SK-N-SH (cell line): ENCODE results near the gene DGCR8.

Experiments used
- CTCF ChIP-seq: fragments of 200-600 bp; sonication (generic); IDR thresholded peaks from 2 replicates; pipeline ENCODE4 v1.6.1; 2017; ENCODE audit warnings: antibody characterized with exemption, mild to moderate bottlenecking, moderate library complexity
- EZH2phosphoT487 ChIP-seq: fragments of 200-600 bp; sonication (generic); IDR thresholded peaks from 2 replicates; pipeline ENCODE4 v1.6.1; 2017; ENCODE audit warnings: low read depth, mixed run types, mild to moderate bottlenecking, antibody characterized with exemption, moderate library complexity, borderline replicate concordance
- GABPA ChIP-seq: IDR thresholded peaks from 2 replicates; pipeline ENCODE4 v1.4.0; 2012; ENCODE audit warnings: low read depth, mild to moderate bottlenecking
- MEF2A ChIP-seq: IDR thresholded peaks from 2 replicates; pipeline ENCODE4 v1.4.0; 2012; ENCODE audit warnings: low read depth, borderline replicate concordance
- MXI1 ChIP-seq: IDR thresholded peaks from 2 replicates; pipeline ENCODE4 v1.6.1; 2012; ENCODE audit warnings: mild to moderate bottlenecking, low read depth, low read length, improper control_type of control experiment
- NRF1 ChIP-seq: IDR thresholded peaks from 2 replicates; pipeline ENCODE4 v1.6.1; 2012; ENCODE audit warnings: low read depth, mild to moderate bottlenecking, low read length
- POLR2AphosphoS5 ChIP-seq: IDR thresholded peaks from 2 replicates; pipeline ENCODE4 v1.6.1; 2012; ENCODE audit warnings: low read depth, low read length
- RAD21 ChIP-seq: IDR thresholded peaks from 2 replicates; pipeline ENCODE4 v1.6.1; 2012; ENCODE audit warnings: mild to moderate bottlenecking, low read length
- REST ChIP-seq: IDR thresholded peaks from 2 replicates; pipeline ENCODE4 v1.6.1; 2012; ENCODE audit warnings: mild to moderate bottlenecking, low read depth, low read length, moderate library complexity
- USF2 ChIP-seq: fragments of 150-350 bp; IDR thresholded peaks from 2 replicates; pipeline ENCODE4 v1.6.1; 2017; ENCODE audit warnings: antibody characterized with exemption, low read length, low read depth, borderline replicate concordance
- YY1 ChIP-seq: IDR thresholded peaks from 2 replicates; pipeline ENCODE4 v1.4.0; 2012; ENCODE audit warnings: low read depth, mild to moderate bottlenecking
- TF ChIP-seq, protein P1 (sequence below): IDR thresholded peaks from 2 replicates; pipeline ENCODE4 v1.4.0; 2012; ENCODE audit warnings: low read depth, borderline replicate concordance
- TF ChIP-seq, protein P2 (sequence below): IDR thresholded peaks from 2 replicates; pipeline ENCODE4 v1.4.0; 2012; ENCODE audit warnings: low read depth

GRCh38 chr22:20157430-20158183 is 77.6 kb downstream of the DGCR8 start:
- TF ChIP-seq USF2 (no peak), CTCF (no peak), MXI1 (no peak), YY1 (no peak), GABPA (no peak), POLR2AphosphoS5 (no peak), REST (no peak), MEF2A (no peak), RAD21 (no peak), EZH2phosphoT487 (no peak), NRF1 (no peak)
- TF ChIP-seq, protein P1, sequence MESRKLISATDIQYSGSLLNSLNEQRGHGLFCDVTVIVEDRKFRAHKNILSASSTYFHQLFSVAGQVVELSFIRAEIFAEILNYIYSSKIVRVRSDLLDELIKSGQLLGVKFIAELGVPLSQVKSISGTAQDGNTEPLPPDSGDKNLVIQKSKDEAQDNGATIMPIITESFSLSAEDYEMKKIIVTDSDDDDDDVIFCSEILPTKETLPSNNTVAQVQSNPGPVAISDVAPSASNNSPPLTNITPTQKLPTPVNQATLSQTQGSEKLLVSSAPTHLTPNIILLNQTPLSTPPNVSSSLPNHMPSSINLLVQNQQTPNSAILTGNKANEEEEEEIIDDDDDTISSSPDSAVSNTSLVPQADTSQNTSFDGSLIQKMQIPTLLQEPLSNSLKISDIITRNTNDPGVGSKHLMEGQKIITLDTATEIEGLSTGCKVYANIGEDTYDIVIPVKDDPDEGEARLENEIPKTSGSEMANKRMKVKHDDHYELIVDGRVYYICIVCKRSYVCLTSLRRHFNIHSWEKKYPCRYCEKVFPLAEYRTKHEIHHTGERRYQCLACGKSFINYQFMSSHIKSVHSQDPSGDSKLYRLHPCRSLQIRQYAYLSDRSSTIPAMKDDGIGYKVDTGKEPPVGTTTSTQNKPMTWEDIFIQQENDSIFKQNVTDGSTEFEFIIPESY: no peak
- TF ChIP-seq, protein P2, sequence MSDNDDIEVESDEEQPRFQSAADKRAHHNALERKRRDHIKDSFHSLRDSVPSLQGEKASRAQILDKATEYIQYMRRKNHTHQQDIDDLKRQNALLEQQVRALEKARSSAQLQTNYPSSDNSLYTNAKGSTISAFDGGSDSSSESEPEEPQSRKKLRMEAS: no peak
